Adrenal gland (tissue), 5 donors: ENCODE results near the gene TRAF3IP3.

Experiments used
- POLR2A ChIP-seq, 2 donors: fragments of 450-650 bp; IDR thresholded peaks; one replicate each; pipeline ENCODE4 v1.6.1; 2017; ENCODE audit warnings: antibody characterized with exemption in 2 of 2, mild to moderate bottlenecking in 2 of 2, moderate library complexity in 1 of 2
- TF ChIP-seq, protein P1 (sequence below), 6 experiments: fragments of 450-650 bp in 4 of 6; fragments of 200-600 bp in 2 of 6; sonication (generic) in 1 of 6; IDR thresholded peaks; 1 replicate in 5 of 6; 2 replicates in 1 of 6; pipeline versions ENCODE4 v1.5.1 to v1.8.0; 2016 to 2021; ENCODE audit warnings: antibody characterized with exemption in 6 of 6, mild to moderate bottlenecking in 2 of 6, moderate library complexity in 1 of 6
- donor health status: DM: no; HTN: no; CAD: no.

DNA sequence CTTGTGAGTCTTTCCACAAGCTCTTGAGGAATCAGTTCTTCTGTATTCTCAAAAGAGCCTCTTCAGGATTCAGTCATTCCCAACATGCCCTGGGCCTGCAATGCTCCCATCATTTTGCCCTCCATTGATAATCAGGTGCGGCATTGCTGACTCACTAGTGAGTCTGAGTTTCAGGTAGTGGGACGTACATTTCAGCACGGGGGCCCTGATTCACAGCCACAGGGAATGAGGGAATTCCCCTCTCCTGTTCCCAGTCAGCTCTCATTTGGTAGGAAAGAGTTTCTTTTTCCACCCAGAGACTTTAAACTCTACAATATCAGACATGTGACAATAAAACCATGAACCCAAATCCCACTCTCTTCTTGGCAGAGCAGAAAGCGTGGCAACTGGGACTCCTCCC, 53.8 kb downstream of the TRAF3IP3 start:
- TF ChIP-seq, protein P1, sequence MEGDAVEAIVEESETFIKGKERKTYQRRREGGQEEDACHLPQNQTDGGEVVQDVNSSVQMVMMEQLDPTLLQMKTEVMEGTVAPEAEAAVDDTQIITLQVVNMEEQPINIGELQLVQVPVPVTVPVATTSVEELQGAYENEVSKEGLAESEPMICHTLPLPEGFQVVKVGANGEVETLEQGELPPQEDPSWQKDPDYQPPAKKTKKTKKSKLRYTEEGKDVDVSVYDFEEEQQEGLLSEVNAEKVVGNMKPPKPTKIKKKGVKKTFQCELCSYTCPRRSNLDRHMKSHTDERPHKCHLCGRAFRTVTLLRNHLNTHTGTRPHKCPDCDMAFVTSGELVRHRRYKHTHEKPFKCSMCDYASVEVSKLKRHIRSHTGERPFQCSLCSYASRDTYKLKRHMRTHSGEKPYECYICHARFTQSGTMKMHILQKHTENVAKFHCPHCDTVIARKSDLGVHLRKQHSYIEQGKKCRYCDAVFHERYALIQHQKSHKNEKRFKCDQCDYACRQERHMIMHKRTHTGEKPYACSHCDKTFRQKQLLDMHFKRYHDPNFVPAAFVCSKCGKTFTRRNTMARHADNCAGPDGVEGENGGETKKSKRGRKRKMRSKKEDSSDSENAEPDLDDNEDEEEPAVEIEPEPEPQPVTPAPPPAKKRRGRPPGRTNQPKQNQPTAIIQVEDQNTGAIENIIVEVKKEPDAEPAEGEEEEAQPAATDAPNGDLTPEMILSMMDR (IDR thresholded peaks at IDR 0.05), result no peak
- TF ChIP-seq POLR2A (IDR thresholded peaks at IDR 0.05), result no peak
